GM23248 (cell line): Measurements from ENCODE around the gene MED15. TPM values are rescaled to one million over a fixed set of nuclear protein-coding genes. Genes with fewer than 3 reads are reported as not detected.
A peak's percentile ranks its signal among the peaks of the same experiment; 100 is the strongest.
"Not testable (repeated sequence)": the region's sequence is repeated elsewhere in the genome, so short reads cannot be mapped to it uniquely, and the experiment has no call there.

Experiments
- DNase-seq: peaks from one replicate; pipeline ENCODE4 v3.0.0-alpha.2; 2015
- H2AFZ ChIP-seq: fragments of 200-600 bp; sonication (generic); 2 replicates; pipeline ENCODE4 v1.6.1; 2016; ENCODE audit warnings: antibody characterized with exemption
- H3F3A ChIP-seq: fragments of 200-600 bp; sonication (generic); 2 replicates; pipeline ENCODE4 v1.6.1; 2016; ENCODE audit warnings: mild to moderate bottlenecking, antibody characterized with exemption, mixed run types; ENCODE audit not compliant: insufficient read depth
- H3K27ac ChIP-seq: fragments of 200-600 bp; sonication (generic); 2 replicates; pipeline ENCODE4 v1.5.1; 2016; ENCODE audit warnings: mild to moderate bottlenecking
- H3K27me3 ChIP-seq: fragments of 200-600 bp; sonication (generic); replicated peaks from 2 replicates; pipeline ENCODE4 v1.6.1; 2016; ENCODE audit warnings: mild to moderate bottlenecking; ENCODE audit not compliant: insufficient read depth
- H3K36me3 ChIP-seq: fragments of 200-600 bp; sonication (generic); 2 replicates; pipeline ENCODE4 v1.6.1; 2016; ENCODE audit warnings: low read depth, mild to moderate bottlenecking
- H3K4me1 ChIP-seq: fragments of 200-600 bp; sonication (generic); 2 replicates; pipeline ENCODE4 v1.6.1; 2016; ENCODE audit warnings: mild to moderate bottlenecking; ENCODE audit not compliant: insufficient read depth
- H3K4me2 ChIP-seq: fragments of 200-600 bp; sonication (generic); one replicate; pipeline ENCODE4 v1.6.1; 2016; ENCODE audit warnings: mild to moderate bottlenecking; ENCODE audit not compliant: unreplicated experiment
- H3K4me3 ChIP-seq: fragments of 200-600 bp; sonication (generic); 2 replicates; pipeline ENCODE4 v1.5.1; 2016; ENCODE audit warnings: mild to moderate bottlenecking
- H3K79me2 ChIP-seq: fragments of 200-600 bp; sonication (generic); 2 replicates; pipeline ENCODE4 v1.6.1; 2016; ENCODE audit warnings: mild to moderate bottlenecking; ENCODE audit not compliant: insufficient read depth
- H3K9ac ChIP-seq: fragments of 200-600 bp; sonication (generic); 2 replicates; pipeline ENCODE4 v1.6.1; 2016; ENCODE audit warnings: mild to moderate bottlenecking
- H3K9me2 ChIP-seq: fragments of 200-600 bp; sonication (generic); 2 replicates; pipeline ENCODE4 v1.6.1; 2016; ENCODE audit warnings: mixed run types, mild to moderate bottlenecking, moderate library complexity; ENCODE audit not compliant: insufficient read depth
- H3K9me3 ChIP-seq: fragments of 200-600 bp; sonication (generic); one replicate; pipeline ENCODE4 v1.6.1; 2017; ENCODE audit warnings: low read depth
- H4K20me1 ChIP-seq: fragments of 200-600 bp; sonication (generic); 2 replicates; pipeline ENCODE4 v1.6.0; 2016; ENCODE audit not compliant: insufficient read depth
- EZH2 ChIP-seq: fragments of 200-600 bp; sonication (generic); IDR thresholded peaks from 2 replicates; pipeline ENCODE4 v1.6.1; 2018; ENCODE audit warnings: antibody characterized with exemption, mild to moderate bottlenecking; ENCODE audit not compliant: insufficient read depth, poor library complexity, severe bottlenecking
- EZH2phosphoT487 ChIP-seq: fragments of 200-600 bp; sonication (generic); IDR thresholded peaks from 2 replicates; pipeline ENCODE4 v1.6.1; 2018; ENCODE audit warnings: antibody characterized with exemption, moderate library complexity, mild to moderate bottlenecking, low read depth; ENCODE audit not compliant: insufficient read depth
- WGBS, 2 experiments: methylation state at CpG; one replicate each; pipeline ENCODE4 v1.1.6; 2015 to 2017; ENCODE audit warnings: low lambda C conversion rate in 2 of 2, low coverage in 1 of 2; ENCODE audit errors: missing lambda C conversion rate in 2 of 2; 5-methylcytosine and 5-hydroxymethylcytosine counted together
- in situ Hi-C: fragments of 300-500 bp; cut with MboI; formaldehyde crosslinking; loops from 2 replicates; pipeline ENCODE4 v1.15.0; 2020
- polyA plus RNA-seq: library from polyadenylated mRNA; unstranded; fragments of >200 nt; fragmentation: Nextera tagmentation; extraction: Ambion mirVana; gene quantifications from 2 replicates; pipeline ENCODE4 v1.2.1, GENCODE V29; 2016
- total RNA-seq: library from RNA; depleted of rRNA; stranded (reverse); fragments of >200 nt; shearing (Covaris generic); gene quantifications from 2 replicates; pipeline ENCODE4 v1.2.3, GENCODE V29; 2014

Gene MED15
- total and polyA plus RNA-seq, 2 experiments from 2014 or later: 40.2 to 69.7 TPM

GRCh38 chr22:20497426-20497825 is 10.0 kb upstream of the MED15 start:
- WGBS, 2 experiments: 86 to 89% methylated on average over 3 of the region's 3 CpGs
- H3K27me3 ChIP-seq: no peaks in the 10 kb centered on the region

GRCh38 chr22:20498913-20499312 is 8.5 kb upstream of the MED15 start:
- H3K9me2 ChIP-seq: no peaks in the 10 kb centered on the region
- H3K4me3 ChIP-seq: no peak overlapping the region
- DNase-seq: no peak
- H3K9me3 ChIP-seq: no peaks in the 10 kb centered on the region
- H3K9ac ChIP-seq: no peak overlapping the region
- H3K79me2 ChIP-seq: peaks cover 13% of the 10 kb centered on the region
- H3K4me2 ChIP-seq: no peak overlapping the region
- no peaks in the 10 kb centered on the region for H4K20me1 ChIP-seq
- no peak overlapping the region for H3K27ac ChIP-seq
- in situ Hi-C loops: no loop called here
- TF ChIP-seq EZH2 (no peak), EZH2phosphoT487 (no peak)
- H2AFZ ChIP-seq: no peak overlapping the region
- H3K4me1 ChIP-seq: peaks cover 13% of the 10 kb centered on the region
- WGBS, 2 experiments: 72 to 82% methylated on average over 3 of the region's 3 CpGs
- no peaks in the 10 kb centered on the region for H3K27me3 ChIP-seq
- no peaks in the 10 kb centered on the region for H3K36me3 ChIP-seq
- peaks cover 6% of the 10 kb centered on the region for H3F3A ChIP-seq

More at GRCh38 chr22:20497426-20497825, 10.0 kb upstream of the MED15 start:
- DNase-seq: no peak
- peaks cover 9% of the 10 kb centered on the region for H3K4me1 ChIP-seq
- no peaks in the 10 kb centered on the region for H3K36me3 ChIP-seq
- no peak for TF ChIP-seq EZH2
- no peak for TF ChIP-seq EZH2phosphoT487
- peaks cover 28% of the 10 kb centered on the region for H3K79me2 ChIP-seq
- no peak overlapping the region for H2AFZ ChIP-seq
- in situ Hi-C loops: no loop called here
- no peaks in the 10 kb centered on the region for H4K20me1 ChIP-seq
- H3K4me2 ChIP-seq: no peak overlapping the region
- no peak overlapping the region for H3K4me3 ChIP-seq
- no peaks in the 10 kb centered on the region for H3K9me2 ChIP-seq
- no peak overlapping the region for H3K27ac ChIP-seq
- no peak overlapping the region for H3K9ac ChIP-seq
- H3F3A ChIP-seq: 0 out of 2 replicates have a peak, but pooled peaks cover 4% of the 10 kb centered on the region
- no peaks in the 10 kb centered on the region for H3K9me3 ChIP-seq

GRCh38 chr22:20499769-20500168 is 7.6 kb upstream of the MED15 start:
- Histone ChIP-seq H3K27ac (no peak overlapping the region), H3K9me2 (no peaks in the 10 kb centered on the region), H3K9ac (no peak overlapping the region), H2AFZ (no peak overlapping the region), H3K9me3 (no peaks in the 10 kb centered on the region), H3F3A (peaks cover 6% of the 10 kb centered on the region), H3K27me3 (no peaks in the 10 kb centered on the region), H3K4me2 (no peak overlapping the region), H3K36me3 (no peaks in the 10 kb centered on the region), H3K4me3 (no peak overlapping the region), H3K4me1 (peaks cover 10% of the 10 kb centered on the region; the same call in 1 of the 2 replicates), H4K20me1 (no peaks in the 10 kb centered on the region), H3K79me2 (peaks cover 4% of the 10 kb centered on the region)
- no peak for DNase-seq
- in situ Hi-C loops: no loop called here
- TF ChIP-seq EZH2phosphoT487 (no peak), EZH2 (no peak)
- WGBS, 2 experiments: 86 to 90% methylated on average over 7 of the region's 7 CpGs

- no peak overlapping the region; the same call in 1 of the 2 replicates for H3K27ac ChIP-seq
Observed at GRCh38 chr22:20503816-20504215, 3.6 kb upstream of the MED15 start.

GRCh38 chr22:20504293-20504922 is 3.0 kb upstream of the MED15 start:
- H3K27me3 ChIP-seq, H3K27ac ChIP-seq: not testable (repeated sequence)

More at GRCh38 chr22:20503816-20504215, 3.6 kb upstream of the MED15 start:
- Histone ChIP-seq H3K9ac (no peak overlapping the region), H3K4me1 (peaks cover 9% of the 10 kb centered on the region; the same call in 1 of the 2 replicates), H3K4me3 (no peak overlapping the region), H3K27me3 (no peaks in the 10 kb centered on the region), H2AFZ (no peak overlapping the region), H3K9me2 (no peaks in the 10 kb centered on the region), H4K20me1 (no peaks in the 10 kb centered on the region), H3K9me3 (no peaks in the 10 kb centered on the region), H3K79me2 (peaks cover 21% of the 10 kb centered on the region), H3F3A (peaks cover 14% of the 10 kb centered on the region), H3K36me3 (no peaks in the 10 kb centered on the region), H3K4me2 (no peak overlapping the region)
- TF ChIP-seq EZH2phosphoT487 (no peak), EZH2 (no peak)
- no peak for DNase-seq
- 97 to 100% methylated on average over 2 of the region's 2 CpGs for WGBS, 2 experiments
- in situ Hi-C loops: no loop called here

More at GRCh38 chr22:20504293-20504922, 3.0 kb upstream of the MED15 start:
- H3K9me2 ChIP-seq, H3K9me3 ChIP-seq, H2AFZ ChIP-seq, H3K9ac ChIP-seq, in situ Hi-C loops, H3K36me3 ChIP-seq, H3K4me3 ChIP-seq, H4K20me1 ChIP-seq, H3K4me2 ChIP-seq: not testable (repeated sequence)
- peaks cover 25% of the 10 kb centered on the region for H3K79me2 ChIP-seq
- H3F3A ChIP-seq: peaks cover 19% of the 10 kb centered on the region
- peak; percentile 83 for DNase-seq
- H3K4me1 ChIP-seq: peaks cover 12% of the 10 kb centered on the region; the same call in 1 of the 2 replicates
- 78 to 81% methylated on average over 5 of the region's 5 CpGs for WGBS, 2 experiments
